Measurements from ENCODE around the gene ANKRD44.

ANKRD44 gene

GRCh38 chr2:197286805-197287595 is 23.6 kb downstream of the ANKRD44 start:
- TF ChIP-seq GATA2 (IDR thresholded peaks at IDR 0.05; ENCODE audit: low read depth, low read length) (no peak), GATA3 (IDR thresholded peaks at IDR 0.05; ENCODE audit: low read depth, low read length) (no peak)

DNA sequence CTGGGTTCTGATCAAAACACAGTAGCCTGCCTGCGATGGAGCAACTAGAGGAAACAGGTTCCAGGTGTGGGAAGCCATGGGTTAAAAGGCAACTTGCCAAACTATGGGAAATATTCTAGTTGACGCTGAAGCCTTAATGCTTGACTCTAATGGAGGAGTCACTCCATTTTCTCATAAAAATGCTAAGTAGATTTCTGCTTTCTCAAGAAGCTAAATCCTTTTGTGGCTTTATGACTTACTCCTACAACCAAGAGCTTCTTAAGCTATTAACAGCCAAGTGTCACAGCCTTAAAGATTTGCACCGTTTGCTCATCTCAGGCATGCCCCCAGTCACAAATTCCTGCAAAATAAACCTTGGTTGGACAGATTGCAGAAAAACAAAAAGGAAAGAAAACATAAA is 25.2 kb downstream of the ANKRD44 start:
- TF ChIP-seq GATA2 (IDR thresholded peaks at IDR 0.05; ENCODE audit: low read depth, low read length) = no peak
- no peak for TF ChIP-seq GATA3 (IDR thresholded peaks at IDR 0.05; ENCODE audit: low read depth, low read length)

- no peak for TF ChIP-seq GATA2 (IDR thresholded peaks at IDR 0.05; ENCODE audit: low read depth, low read length)
- TF ChIP-seq GATA3 (IDR thresholded peaks at IDR 0.05; ENCODE audit: low read depth, low read length) = no peak
Measured at GRCh38 chr2:197284956-197285355, 25.6 kb downstream of the ANKRD44 start.

GRCh38 chr2:197281421-197281820 is 29.2 kb downstream of the ANKRD44 start:
- TF ChIP-seq GATA3 (IDR thresholded peaks at IDR 0.05; ENCODE audit: low read depth, low read length) = no peak
- TF ChIP-seq GATA2 (IDR thresholded peaks at IDR 0.05; ENCODE audit: low read depth, low read length) = no peak

DNA sequence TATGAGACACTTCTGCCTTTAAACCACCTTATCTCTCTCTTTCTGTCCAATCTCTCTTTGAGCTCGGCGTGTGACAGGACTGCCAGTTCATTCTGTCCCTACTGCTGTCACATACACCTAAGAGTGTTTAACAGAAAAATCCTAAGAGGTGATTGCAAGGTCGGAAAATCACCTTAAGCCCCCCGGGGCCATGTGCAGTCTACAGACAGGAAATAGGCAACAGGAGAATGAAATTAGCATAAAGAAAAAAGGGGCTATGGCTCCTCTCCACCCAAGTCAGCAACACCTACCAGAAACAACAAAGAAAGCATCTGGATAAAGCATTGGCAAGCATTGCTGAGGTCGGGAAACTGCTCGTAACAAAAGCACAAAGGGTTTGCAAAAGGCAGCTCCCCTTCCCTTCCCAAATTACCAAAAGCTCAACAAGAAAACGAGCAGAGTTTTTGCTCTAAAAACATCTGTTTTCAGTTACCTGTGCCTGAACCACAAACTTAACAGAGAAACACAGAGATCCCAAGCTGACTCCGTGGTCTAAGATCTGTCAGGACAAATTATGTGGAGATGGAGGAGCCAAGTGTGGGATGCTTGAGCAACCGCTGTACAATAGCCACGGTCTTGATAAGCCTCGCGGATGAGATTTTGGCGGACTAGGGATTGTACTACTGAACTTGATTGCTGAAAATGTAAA is 30.4 kb downstream of the ANKRD44 start:
- TF ChIP-seq GATA2 (IDR thresholded peaks at IDR 0.05; ENCODE audit: low read depth, low read length) (peak; percentile 14), GATA3 (IDR thresholded peaks at IDR 0.05; ENCODE audit: low read depth, low read length) (no peak)

- no peak for TF ChIP-seq GATA3 (IDR thresholded peaks at IDR 0.05; ENCODE audit: low read depth, low read length)
- no peak for TF ChIP-seq GATA2 (IDR thresholded peaks at IDR 0.05; ENCODE audit: low read depth, low read length)
Measured at GRCh38 chr2:197278799-197279763, 31.5 kb downstream of the ANKRD44 start.

- TF ChIP-seq GATA2 (IDR thresholded peaks at IDR 0.05; ENCODE audit: low read depth, low read length) (peak; percentile 84), GATA3 (IDR thresholded peaks at IDR 0.05; ENCODE audit: low read depth, low read length) (peak; percentile 68)
Measured at GRCh38 chr2:197277794-197278193, 32.8 kb downstream of the ANKRD44 start.

- TF ChIP-seq GATA2 (IDR thresholded peaks at IDR 0.05; ENCODE audit: low read depth, low read length) = no peak
- no peak for TF ChIP-seq GATA3 (IDR thresholded peaks at IDR 0.05; ENCODE audit: low read depth, low read length)
Measured at GRCh38 chr2:197276156-197276555, 34.4 kb downstream of the ANKRD44 start.

GRCh38 chr2:197274937-197275336 is 35.6 kb downstream of the ANKRD44 start:
- TF ChIP-seq GATA2 (IDR thresholded peaks at IDR 0.05; ENCODE audit: low read depth, low read length) (no peak), GATA3 (IDR thresholded peaks at IDR 0.05; ENCODE audit: low read depth, low read length) (no peak)

DNA sequence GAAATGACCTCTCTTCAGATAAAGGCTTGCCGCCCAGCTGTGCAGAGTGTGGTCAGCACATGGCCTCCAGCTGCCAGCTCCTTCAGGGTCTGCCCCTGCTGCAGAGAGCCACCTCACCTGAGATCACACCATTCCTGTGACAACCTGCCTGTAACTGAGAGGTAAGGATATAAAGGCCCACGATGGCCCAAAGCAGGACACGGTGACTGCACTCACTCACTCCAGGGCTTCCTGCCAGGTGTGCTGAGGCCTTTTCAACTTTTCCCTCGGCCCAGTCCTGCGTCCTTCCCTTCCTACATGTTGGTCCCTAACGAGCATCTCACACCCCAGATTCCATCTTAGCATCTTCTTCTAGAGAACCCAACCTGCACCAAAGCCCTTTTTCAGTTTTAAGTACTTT is 36.2 kb downstream of the ANKRD44 start:
- TF ChIP-seq GATA3 (IDR thresholded peaks at IDR 0.05; ENCODE audit: low read depth, low read length) (no peak), GATA2 (IDR thresholded peaks at IDR 0.05; ENCODE audit: low read depth, low read length) (no peak)

GRCh38 chr2:197273485-197273884 is 37.1 kb downstream of the ANKRD44 start:
- TF ChIP-seq GATA2 (IDR thresholded peaks at IDR 0.05; ENCODE audit: low read depth, low read length) (peak; percentile 48; the same call in 1 of the 2 replicates), GATA3 (IDR thresholded peaks at IDR 0.05; ENCODE audit: low read depth, low read length) (no peak)

GRCh38 chr2:197270601-197271000 is 40.0 kb downstream of the ANKRD44 start:
- no peak for TF ChIP-seq GATA3 (IDR thresholded peaks at IDR 0.05; ENCODE audit: low read depth, low read length)
- no peak for TF ChIP-seq GATA2 (IDR thresholded peaks at IDR 0.05; ENCODE audit: low read depth, low read length)

DNA sequence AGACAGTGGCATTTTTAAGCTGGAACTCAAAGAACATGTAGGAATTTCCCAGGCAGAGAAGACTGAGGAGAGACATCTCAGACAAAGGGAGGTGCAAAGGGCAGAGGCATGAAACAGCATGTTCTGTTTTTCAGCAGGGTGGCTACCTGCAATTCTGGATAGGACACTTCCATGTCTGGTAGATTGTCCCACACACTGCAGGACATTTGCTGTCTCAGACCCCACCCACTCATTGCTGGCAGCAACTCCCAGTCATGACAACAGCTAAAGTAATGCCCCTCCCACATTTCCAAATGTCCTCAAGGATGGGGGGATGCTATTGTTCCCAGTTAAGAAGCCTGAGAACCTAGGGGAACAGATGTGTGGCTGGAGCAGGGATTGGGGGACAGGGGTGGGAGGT is 40.8 kb downstream of the ANKRD44 start:
- TF ChIP-seq GATA3 (IDR thresholded peaks at IDR 0.05; ENCODE audit: low read depth, low read length) (no peak), GATA2 (IDR thresholded peaks at IDR 0.05; ENCODE audit: low read depth, low read length) (no peak)
